GM12892 (cell line): Measurements from ENCODE around the gene ELN. TPM values are rescaled to one million over a fixed set of nuclear protein-coding genes. Genes with fewer than 3 reads are reported as not detected.
"Not testable (repeated sequence)": the region's sequence is repeated elsewhere in the genome, so short reads cannot be mapped to it uniquely, and the experiment has no call there.

Experiments
- DNase-seq: peaks from one replicate; pipeline ENCODE4 v3.0.0; 2011; ENCODE audit not compliant: insufficient read length
- FAIRE-seq: peaks from 2 replicates; lab custom pipeline; 2011; peaks lifted over from hg19 to GRCh38; lab: Jason Lieb, UNC
- POLR2A ChIP-seq: IDR thresholded peaks from 2 replicates; pipeline ENCODE4 v1.6.1; 2011; ENCODE audit warnings: low read depth, low read length, control low read depth
- POLR2AphosphoS5 ChIP-seq: IDR thresholded peaks from 2 replicates; pipeline ENCODE4 v1.6.1; 2011; ENCODE audit warnings: low read depth, low read length, control low read depth
- TAF1 ChIP-seq: IDR thresholded peaks from 2 replicates; pipeline ENCODE4 v1.6.1; 2011; ENCODE audit warnings: low read depth, mild to moderate bottlenecking, control low read depth, low read length, borderline replicate concordance
- polyA plus RNA-seq: library from polyadenylated mRNA; unstranded; fragments of >200 nt; gene quantifications from one replicate; pipeline ENCODE4 v1.2.1, GENCODE V29; 2012; ENCODE audit warnings: missing spikeins, inconsistent platforms; ENCODE audit not compliant: missing spikeins

ELN gene
- polyA plus RNA-seq, result not detected

- TF ChIP-seq POLR2A (no peak), POLR2AphosphoS5 (no peak), TAF1 (no peak)
- FAIRE-seq, result no peak
- DNase-seq, result no peak
Observed at GRCh38 chr7:74027683-74028320, at the start of gene ELN. TSS of gene ELN (plus strand) at chr7:74028173. CDS start at chr7:74028188, 15 bp downstream.

- peak; percentile 57 for FAIRE-seq
- no peak for DNase-seq
Observed at GRCh38 chr7:73978661-73979563, 49.1 kb upstream of the ELN start.

GRCh38 chr7:73979656-73980055 is 48.3 kb upstream of the ELN start:
- not testable (repeated sequence) for FAIRE-seq, DNase-seq

More at GRCh38 chr7:73978661-73979563, 49.1 kb upstream of the ELN start:
- no peak for TF ChIP-seq POLR2AphosphoS5
- no peak for TF ChIP-seq POLR2A
- no peak for TF ChIP-seq TAF1

GRCh38 chr7:73980206-73980605 is 47.8 kb upstream of the ELN start:
- TF ChIP-seq POLR2AphosphoS5 (no peak), TAF1 (no peak), POLR2A (no peak)
- FAIRE-seq, result no peak
- no peak for DNase-seq

DNA sequence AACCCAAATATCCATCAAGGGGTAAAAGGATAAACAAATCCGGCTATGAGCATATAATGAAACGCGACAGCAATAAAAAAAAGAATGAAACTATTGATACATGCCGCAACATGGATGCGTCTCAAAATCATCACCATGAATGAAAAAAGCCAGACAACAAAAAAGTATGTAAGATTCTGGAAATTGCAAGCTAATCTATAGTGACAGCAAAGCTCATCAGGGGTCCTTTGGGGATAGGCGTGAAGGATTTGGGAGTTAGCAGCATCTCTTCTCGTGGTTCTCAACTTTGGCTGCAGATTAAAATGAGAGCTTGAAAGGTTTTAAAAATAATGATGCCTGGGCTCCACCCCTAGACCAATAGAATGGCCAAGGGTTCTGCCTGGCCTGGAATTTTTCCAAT is 46.0 kb upstream of the ELN start:
- DNase-seq, result no peak
- no peak for FAIRE-seq
- TF ChIP-seq TAF1, result no peak
- TF ChIP-seq POLR2A, result no peak
- TF ChIP-seq POLR2AphosphoS5, result no peak

- FAIRE-seq (no peak), DNase-seq (no peak)
- TF ChIP-seq POLR2AphosphoS5 (no peak), TAF1 (no peak), POLR2A (no peak)
Observed at GRCh38 chr7:73983437-73984164, 44.4 kb upstream of the ELN start.

GRCh38 chr7:73984481-73985205 is 43.3 kb upstream of the ELN start:
- DNase-seq (no peak), FAIRE-seq (no peak)
- TF ChIP-seq POLR2AphosphoS5 (no peak), POLR2A (no peak), TAF1 (no peak)

DNA sequence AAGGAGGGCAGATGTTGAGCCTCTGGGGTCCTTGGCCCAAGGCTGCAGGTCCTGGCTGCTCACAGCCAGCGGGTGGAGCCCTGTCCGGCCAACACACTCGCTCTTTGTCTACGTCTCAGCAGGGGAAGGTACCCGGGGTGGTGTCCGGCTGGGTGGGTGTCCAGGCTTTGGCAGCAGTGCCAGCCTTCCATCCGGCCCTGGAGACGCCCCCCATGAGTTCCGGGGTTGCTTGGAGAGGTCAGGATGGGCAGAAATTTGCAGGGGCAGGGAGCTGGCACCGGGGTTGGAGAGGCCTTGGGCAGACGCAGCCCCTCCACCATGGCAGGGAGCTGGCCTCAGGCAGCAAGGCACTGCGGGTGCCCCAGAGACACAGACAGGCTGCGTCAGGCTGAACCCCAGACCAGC is 42.2 kb upstream of the ELN start:
- FAIRE-seq, result no peak
- TF ChIP-seq POLR2A (no peak), POLR2AphosphoS5 (no peak), TAF1 (no peak)
- no peak for DNase-seq

- no peak for FAIRE-seq
Observed at GRCh38 chr7:73986158-73986631, 41.8 kb upstream of the ELN start.

DNA sequence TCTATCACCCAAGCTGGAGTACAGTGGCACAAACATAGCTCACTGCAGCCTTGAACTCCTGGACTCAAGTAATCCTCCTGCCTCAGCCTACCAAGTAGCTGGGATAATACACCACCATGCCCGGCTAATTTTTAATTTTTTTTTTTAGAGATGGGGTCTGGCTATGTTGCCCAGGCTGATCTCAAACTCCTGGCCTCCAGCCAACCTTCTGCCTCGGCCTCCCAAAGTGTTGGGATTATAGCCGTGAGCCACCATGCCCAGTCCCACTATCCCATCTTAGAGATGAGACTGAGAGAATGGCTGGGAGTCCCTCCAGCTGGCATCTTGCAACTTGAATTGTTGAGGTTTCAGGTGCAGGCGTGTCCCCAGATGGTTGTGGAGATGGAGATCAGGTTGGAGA is 40.7 kb upstream of the ELN start:
- FAIRE-seq, result no peak
- TF ChIP-seq TAF1 (no peak), POLR2AphosphoS5 (no peak), POLR2A (no peak)
- no peak for DNase-seq

More at GRCh38 chr7:73986158-73986631, 41.8 kb upstream of the ELN start:
- no peak for TF ChIP-seq TAF1
- no peak for TF ChIP-seq POLR2A
- no peak for TF ChIP-seq POLR2AphosphoS5
- no peak for DNase-seq

- no peak for TF ChIP-seq TAF1
- TF ChIP-seq POLR2AphosphoS5, result no peak
- no peak for TF ChIP-seq POLR2A
- DNase-seq (no peak), FAIRE-seq (no peak)
Observed at GRCh38 chr7:73988197-73988596, 39.8 kb upstream of the ELN start.
